Activated T-helper 1 cell treated with anti-CD3 and anti-CD28 coated beads, Interleukin-12 subunit alpha, Interleukin-12 subunit beta, Interleukin-2, Interleukin-4 antibody, amounts not matched to agents 30 ng/mL and 10 ng/mL and 1 ng/mL, durations not matched to agents 14 hours and 24 hours and 36 hours (primary cell): ENCODE data around the gene DHRS3. TPM values are rescaled to one million over a fixed set of nuclear protein-coding genes. Genes with fewer than 3 reads are reported as not detected.

Experiments
- DNase-seq: peaks from one replicate; pipeline ENCODE4 v3.0.0; 2021; ENCODE audit warnings: low spot score
- H3K27ac Mint-ChIP-seq: one replicate; pipeline ENCODE4 v1.8.0; 2021; ENCODE audit warnings: mild to moderate bottlenecking, mixed read lengths
- H3K27me3 Mint-ChIP-seq: one replicate; pipeline ENCODE4 v1.8.0; 2022; ENCODE audit warnings: mild to moderate bottlenecking, moderate library complexity, mixed read lengths; ENCODE audit not compliant: insufficient read depth
- H3K36me3 Mint-ChIP-seq: one replicate; pipeline ENCODE4 v1.8.0; 2021; ENCODE audit warnings: low read depth, mixed read lengths
- H3K4me1 Mint-ChIP-seq: one replicate; pipeline ENCODE4 v1.8.0; 2021; ENCODE audit warnings: low read depth, mixed read lengths
- H3K4me3 Mint-ChIP-seq: one replicate; pipeline ENCODE4 v1.8.0; 2021; ENCODE audit warnings: mild to moderate bottlenecking, moderate library complexity, mixed read lengths
- H3K9me3 Mint-ChIP-seq: one replicate; pipeline ENCODE4 v1.8.0; 2021; ENCODE audit warnings: mixed read lengths
- intact Hi-C: fragments of 100-400 bp; cut with micrococcal nuclease; formaldehyde crosslinking; loops from one replicate; pipeline ENCODE4 v1.15.1; 2024
- total RNA-seq: library from RNA; stranded (reverse); gene quantifications from 2 replicates; pipeline ENCODE4 v1.2.3, GENCODE V29; 2022

DHRS3 gene
- total RNA-seq, 1 donor from 2014 or later: 111 TPM

DNA sequence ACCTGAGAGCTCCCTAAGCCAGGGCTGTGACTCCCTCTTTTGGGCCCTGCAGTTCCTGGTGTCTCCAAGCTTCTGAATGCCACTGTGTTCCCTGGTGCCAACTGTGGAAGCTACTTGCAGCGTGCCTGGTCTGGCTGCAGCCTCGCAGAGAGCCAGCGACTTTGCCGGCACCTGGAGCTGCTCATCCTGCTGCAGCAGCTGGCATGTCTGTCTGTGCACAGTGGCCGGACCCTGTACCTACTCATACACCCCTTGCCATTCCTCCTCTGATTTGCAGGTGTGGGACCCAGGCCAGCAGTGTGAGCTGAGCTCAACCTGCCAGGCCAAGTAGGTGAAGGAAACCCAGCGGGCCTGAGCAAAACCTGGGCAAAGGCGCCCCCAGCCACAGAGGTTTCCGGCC is 13.6 kb upstream of the DHRS3 start:
- intact Hi-C loops: no loop called here
- Mint-ChIP-seq H3K4me1 (peaks cover 14% of the 10 kb centered on the region), H3K36me3 (no peaks in the 10 kb centered on the region), H3K9me3 (no peaks in the 10 kb centered on the region), H3K27ac (no peak overlapping the region), H3K4me3 (no peak overlapping the region), H3K27me3 (peaks cover 7% of the 10 kb centered on the region)
- no peak for DNase-seq

DNA sequence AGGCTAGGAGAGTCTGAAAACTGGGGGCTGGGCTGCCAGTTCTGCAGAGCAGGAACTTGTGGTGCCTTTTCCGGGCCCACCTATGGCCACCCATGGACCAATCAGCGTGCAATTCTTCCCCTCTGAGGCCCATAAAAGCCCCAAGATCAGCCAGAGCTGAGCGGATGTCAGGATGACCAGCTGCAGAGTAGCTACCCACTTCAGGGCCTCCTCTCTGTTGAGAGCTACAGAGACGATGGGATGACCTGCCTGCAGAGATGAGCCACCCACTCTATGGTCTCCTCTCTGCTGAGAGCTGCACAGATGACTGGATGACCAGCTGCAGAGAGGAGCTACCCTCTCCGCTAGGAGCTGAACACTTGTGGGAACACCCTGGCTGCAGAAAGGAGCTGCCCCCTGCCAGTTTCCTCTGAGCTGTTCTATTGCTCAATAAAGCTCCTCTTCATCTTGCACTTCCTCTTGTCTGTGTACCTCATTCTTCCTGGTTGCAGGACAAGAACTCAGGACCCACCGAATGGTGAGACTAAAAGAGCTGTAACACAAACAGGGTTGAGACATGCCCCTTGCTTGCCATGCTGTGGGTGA is 13.0 kb upstream of the DHRS3 start:
- Mint-ChIP-seq H3K27me3 (peaks cover 7% of the 10 kb centered on the region), H3K9me3 (no peaks in the 10 kb centered on the region), H3K4me3 (no peak overlapping the region), H3K27ac (no peak overlapping the region), H3K4me1 (peaks cover 14% of the 10 kb centered on the region), H3K36me3 (no peaks in the 10 kb centered on the region)
- intact Hi-C loops: no loop called here
- DNase-seq: no peak

DNA sequence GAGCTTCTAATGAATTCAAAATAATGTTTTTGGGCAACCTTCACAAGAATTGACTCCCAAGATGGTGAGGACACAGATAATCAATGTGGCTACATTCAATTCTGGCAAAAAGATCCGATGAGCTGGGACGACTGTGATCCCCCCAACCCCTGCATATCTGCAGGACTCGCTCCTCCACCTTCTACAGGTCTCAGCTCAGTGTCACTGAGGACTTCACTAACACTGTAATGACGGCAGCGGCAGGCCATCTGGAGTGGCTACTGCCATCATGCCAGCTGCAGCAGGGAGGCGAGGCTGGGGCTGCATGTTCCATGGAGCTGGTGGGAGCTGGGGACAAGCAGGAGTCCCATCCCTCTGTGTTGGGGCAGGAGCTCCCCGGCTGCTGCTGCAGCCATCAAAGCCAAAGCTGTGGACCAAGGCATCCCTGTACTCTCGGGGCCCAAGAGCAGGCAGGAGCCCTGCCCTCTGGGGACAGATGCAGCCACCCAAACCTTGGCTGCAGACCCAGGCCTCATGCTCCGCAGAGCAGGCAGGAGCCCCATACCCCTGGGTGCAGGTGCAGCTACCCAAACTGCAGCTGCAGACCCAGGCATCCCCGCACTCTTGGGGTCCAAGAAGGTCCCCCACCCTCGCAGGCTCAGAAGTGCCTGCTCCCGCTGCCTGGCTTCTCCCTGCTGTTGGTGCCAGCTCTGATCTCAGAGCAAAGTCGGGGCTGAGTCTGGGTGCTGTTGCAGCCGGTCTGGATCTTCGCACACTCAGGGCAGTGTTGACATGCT is 12.2 kb upstream of the DHRS3 start:
- H3K4me3 Mint-ChIP-seq: no peak overlapping the region
- H3K9me3 Mint-ChIP-seq: no peaks in the 10 kb centered on the region
- peaks cover 7% of the 10 kb centered on the region for H3K27me3 Mint-ChIP-seq
- H3K27ac Mint-ChIP-seq: no peak overlapping the region
- intact Hi-C loops: no loop called here
- DNase-seq: no peak
- no peaks in the 10 kb centered on the region for H3K36me3 Mint-ChIP-seq
- peaks cover 14% of the 10 kb centered on the region for H3K4me1 Mint-ChIP-seq

DNA sequence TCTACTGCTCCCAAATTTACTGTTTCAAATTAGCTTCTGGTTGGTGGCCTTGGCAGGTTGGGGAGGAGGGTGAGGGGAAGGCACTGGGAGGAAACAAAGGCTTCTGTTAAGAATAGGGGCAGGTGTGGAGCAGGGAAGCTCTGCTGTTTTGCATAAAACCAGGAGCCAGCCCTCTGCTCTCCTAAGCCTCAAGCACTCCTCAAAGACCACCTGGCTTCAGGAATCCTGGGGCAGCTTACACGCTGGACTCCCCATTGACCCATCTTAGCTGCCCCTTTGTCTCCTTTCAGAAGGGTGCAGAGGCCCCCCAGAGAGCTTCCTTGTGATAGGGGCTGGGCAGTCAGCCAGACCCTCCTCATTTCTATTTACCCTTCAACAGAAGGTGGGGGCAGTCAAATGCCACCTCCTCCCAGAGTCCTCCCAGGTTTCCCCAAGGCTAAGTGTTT is 11.5 kb upstream of the DHRS3 start:
- H3K4me3 Mint-ChIP-seq: no peak overlapping the region
- H3K36me3 Mint-ChIP-seq: no peaks in the 10 kb centered on the region
- peaks cover 14% of the 10 kb centered on the region for H3K4me1 Mint-ChIP-seq
- intact Hi-C loops: no loop called here
- H3K27me3 Mint-ChIP-seq: peaks cover 7% of the 10 kb centered on the region
- H3K27ac Mint-ChIP-seq: no peak overlapping the region
- no peak for DNase-seq
- no peaks in the 10 kb centered on the region for H3K9me3 Mint-ChIP-seq

DNA sequence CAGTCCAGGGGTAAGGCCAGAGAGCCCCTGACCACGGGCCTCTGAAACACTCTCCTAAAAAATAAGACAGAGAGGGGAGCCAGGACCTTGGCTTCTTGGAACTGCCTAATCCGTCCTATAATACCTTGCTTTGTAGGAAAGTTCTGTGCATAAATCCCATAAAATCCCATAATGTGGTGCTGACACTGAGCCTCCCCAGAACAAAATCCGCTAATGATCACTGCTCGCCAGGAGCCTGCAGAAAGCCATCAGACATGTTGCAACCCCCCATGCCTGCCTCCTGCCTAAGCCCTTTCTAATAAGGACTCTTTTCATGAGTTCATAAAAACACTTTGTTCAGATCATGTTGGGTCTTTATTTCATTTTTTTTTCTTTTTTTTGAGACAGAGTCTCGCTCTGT is 9.3 kb upstream of the DHRS3 start:
- no peak for DNase-seq
- Mint-ChIP-seq H3K4me3 (no peak overlapping the region), H3K27me3 (peaks cover 5% of the 10 kb centered on the region), H3K4me1 (peaks cover 5% of the 10 kb centered on the region), H3K27ac (no peak overlapping the region), H3K9me3 (no peaks in the 10 kb centered on the region), H3K36me3 (no peaks in the 10 kb centered on the region)
- intact Hi-C loops: no loop called here

DNA sequence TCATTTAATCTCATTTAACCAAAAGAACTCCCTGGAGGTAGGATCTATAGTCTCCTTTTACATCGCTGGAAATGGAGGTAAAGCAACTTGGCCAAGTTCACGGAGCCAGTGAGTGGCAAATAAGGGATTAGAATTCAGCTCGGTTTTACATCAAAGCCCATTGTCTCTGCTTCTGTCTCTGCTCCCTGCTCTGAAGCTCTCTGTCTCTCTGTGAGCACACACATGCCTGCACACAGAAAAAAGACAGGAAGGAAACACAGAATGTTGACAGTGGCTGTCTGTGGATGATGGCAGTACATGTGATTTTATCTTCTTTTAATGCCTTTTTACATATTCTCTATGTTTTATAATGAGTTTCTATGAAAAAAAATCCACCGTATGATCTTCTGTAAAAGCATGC is 8.9 kb upstream of the DHRS3 start:
- intact Hi-C loops: no loop called here
- Mint-ChIP-seq H3K27ac (no peak overlapping the region), H3K36me3 (no peaks in the 10 kb centered on the region), H3K9me3 (no peaks in the 10 kb centered on the region), H3K27me3 (peaks cover 3% of the 10 kb centered on the region), H3K4me3 (no peak overlapping the region), H3K4me1 (peaks cover 2% of the 10 kb centered on the region)
- DNase-seq: no peak

DNA sequence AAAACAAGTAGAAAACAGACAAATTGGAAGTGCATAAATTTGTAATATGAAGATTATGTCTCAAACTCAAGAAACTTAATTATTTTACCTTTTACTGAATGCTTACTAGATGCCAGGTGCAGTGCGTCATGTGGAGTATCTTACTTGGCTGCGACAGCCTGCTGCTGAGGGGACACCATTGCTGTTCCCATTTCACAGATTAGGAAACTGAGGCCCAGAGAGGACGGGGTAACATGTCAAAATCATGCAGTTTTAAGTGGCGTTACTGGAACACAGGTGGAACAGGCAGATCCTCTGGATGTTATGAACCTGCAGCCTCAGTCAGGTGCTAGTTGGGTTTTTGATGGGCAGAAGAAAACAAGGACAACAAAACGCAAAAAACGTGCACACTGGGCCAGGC is 7.3 kb upstream of the DHRS3 start:
- no peak overlapping the region for H3K4me3 Mint-ChIP-seq
- H3K27ac Mint-ChIP-seq: no peak overlapping the region
- DNase-seq: no peak
- no peaks in the 10 kb centered on the region for H3K36me3 Mint-ChIP-seq
- H3K4me1 Mint-ChIP-seq: peaks cover 6% of the 10 kb centered on the region
- peaks cover 3% of the 10 kb centered on the region for H3K27me3 Mint-ChIP-seq
- intact Hi-C loops: no loop called here
- no peaks in the 10 kb centered on the region for H3K9me3 Mint-ChIP-seq

DNA sequence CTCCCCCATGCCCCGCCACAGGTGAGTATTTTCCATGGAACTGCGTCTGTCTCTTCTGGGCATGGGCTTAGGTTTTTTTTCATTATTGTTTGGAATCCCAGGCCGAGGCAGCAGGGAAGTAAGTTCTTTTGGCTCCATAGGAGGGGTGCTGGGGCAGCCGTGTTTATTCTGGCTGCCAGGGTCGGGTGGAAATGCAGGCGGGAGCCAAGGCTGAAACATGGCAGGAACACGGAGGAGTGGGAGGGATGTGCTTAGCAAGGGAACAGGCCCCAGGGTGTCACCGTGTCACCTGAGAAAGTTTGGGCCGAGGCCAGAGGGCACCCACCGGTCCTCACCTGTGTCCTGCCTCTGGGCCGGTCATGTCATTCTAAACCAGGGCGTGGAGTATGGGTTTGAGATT is 4.5 kb upstream of the DHRS3 start:
- no peak overlapping the region for H3K27ac Mint-ChIP-seq
- no peaks in the 10 kb centered on the region for H3K27me3 Mint-ChIP-seq
- H3K9me3 Mint-ChIP-seq: no peaks in the 10 kb centered on the region
- H3K4me3 Mint-ChIP-seq: no peak overlapping the region
- H3K36me3 Mint-ChIP-seq: no peaks in the 10 kb centered on the region
- intact Hi-C loops: no loop called here
- peaks cover 31% of the 10 kb centered on the region for H3K4me1 Mint-ChIP-seq
- no peak for DNase-seq

DNA sequence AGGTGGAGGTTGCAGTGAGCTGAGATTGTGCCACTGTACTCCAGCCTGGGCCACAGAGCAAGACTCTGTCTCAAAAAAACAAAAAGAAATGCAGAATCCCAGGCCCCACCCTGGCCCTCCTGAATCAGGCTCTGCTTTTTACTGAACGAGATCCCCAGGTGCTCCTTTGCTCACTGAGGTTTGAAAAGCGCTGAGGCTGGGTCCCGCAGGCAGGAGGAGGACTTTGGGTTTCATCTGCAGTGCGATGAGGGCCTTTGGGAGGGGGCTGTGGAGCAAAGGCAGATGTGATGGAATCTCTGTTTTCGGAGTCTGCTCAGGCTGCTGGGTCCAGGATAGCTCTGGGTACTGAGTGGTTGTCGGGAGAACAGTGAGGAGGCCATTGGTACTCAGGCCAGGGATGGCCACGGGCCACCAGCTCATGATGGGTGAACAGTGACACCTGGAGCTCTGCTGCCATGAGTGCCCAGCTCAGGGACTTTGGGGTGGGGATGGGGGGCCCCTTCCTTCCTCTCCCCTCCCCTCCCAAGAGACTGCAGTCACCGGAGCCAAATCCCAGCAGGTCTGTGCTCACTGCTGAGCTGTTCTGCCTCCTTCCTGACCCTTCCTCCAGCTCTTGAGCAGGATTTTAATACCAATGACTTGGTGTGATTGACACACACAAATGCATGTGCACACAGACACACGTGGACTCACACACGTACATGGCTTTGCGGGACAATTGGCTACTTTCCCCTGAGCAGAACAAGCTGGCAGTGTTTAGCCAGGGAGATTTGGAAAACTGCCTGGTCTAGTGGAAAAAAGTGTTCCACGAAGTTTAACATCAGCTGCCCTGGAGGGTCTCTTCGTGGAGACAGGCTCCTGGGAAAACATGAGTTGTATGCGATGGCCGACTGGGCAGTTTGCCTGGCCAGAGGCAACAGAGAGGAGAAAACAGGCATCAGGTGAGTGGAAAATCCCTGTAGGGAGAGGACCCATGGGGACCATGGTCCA is 3.6 kb upstream of the DHRS3 start:
- no peaks in the 10 kb centered on the region for H3K36me3 Mint-ChIP-seq
- no peak overlapping the region for H3K27ac Mint-ChIP-seq
- peaks cover 31% of the 10 kb centered on the region for H3K4me1 Mint-ChIP-seq
- H3K9me3 Mint-ChIP-seq: no peaks in the 10 kb centered on the region
- H3K4me3 Mint-ChIP-seq: no peak overlapping the region
- no peak for DNase-seq
- intact Hi-C loops: no loop called here
- H3K27me3 Mint-ChIP-seq: no peaks in the 10 kb centered on the region

DNA sequence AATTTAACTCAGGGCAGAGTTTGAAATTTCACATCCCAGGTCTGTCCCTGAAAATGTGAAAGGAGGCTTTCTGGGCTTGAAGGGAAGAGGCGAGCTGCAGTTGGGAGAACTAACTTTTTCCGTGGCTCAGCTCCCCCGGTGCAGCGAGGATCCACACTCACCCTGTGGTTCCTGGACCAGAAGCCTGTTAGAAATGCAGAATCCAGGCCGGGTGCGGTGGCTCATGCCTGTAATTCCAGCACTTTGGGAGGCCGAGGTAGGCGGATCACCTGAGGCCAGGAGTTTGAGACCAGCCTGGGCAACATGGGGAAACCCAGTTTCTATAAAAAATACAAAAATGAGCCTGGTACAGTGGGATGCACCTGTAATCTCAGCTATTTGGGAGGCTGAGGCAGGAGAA is 2.9 kb upstream of the DHRS3 start:
- Mint-ChIP-seq H3K4me1 (peaks cover 35% of the 10 kb centered on the region), H3K4me3 (no peak overlapping the region)
- intact Hi-C loops: loop anchor here (1.0 kb wide), 4 partner anchors 38 to 349 kb away; no protein-coding TSS in a partner anchor

DNA sequence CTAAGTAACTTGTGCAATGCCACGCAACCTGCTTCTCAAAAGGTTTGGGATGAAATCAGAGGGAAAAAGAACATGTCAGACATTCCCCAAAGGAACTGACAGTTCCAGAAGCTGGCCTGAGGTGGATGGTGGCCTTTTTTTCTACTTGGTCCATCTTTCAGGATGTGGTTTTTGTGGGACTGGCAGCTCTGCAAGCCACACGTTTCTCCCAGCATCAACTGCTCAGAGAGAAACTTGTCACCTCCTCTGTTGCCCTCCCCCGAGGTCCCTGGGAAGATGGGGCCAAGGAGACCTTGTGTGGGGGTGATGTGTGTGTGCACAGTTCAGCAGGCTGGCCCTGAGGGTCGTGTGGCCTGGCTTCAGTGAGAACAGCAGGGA is 2.5 kb upstream of the DHRS3 start:
- Mint-ChIP-seq H3K4me3 (peak overlapping the region; percentile 97), H3K9me3 (no peaks in the 10 kb centered on the region), H3K27ac (peak overlapping the region; percentile 69), H3K27me3 (no peaks in the 10 kb centered on the region), H3K4me1 (peaks cover 40% of the 10 kb centered on the region), H3K36me3 (peaks cover 8% of the 10 kb centered on the region)
- intact Hi-C loops: loop anchor here (1.0 kb wide), 4 partner anchors 39 to 348 kb away; no protein-coding TSS in a partner anchor
- DNase-seq: peak; percentile 30

More for the DNA sequence above, 2.9 kb upstream of the DHRS3 start:
- Mint-ChIP-seq H3K27ac (no peak overlapping the region), H3K9me3 (no peaks in the 10 kb centered on the region), H3K27me3 (no peaks in the 10 kb centered on the region), H3K36me3 (peaks cover 3% of the 10 kb centered on the region)
- DNase-seq: no peak

DNA sequence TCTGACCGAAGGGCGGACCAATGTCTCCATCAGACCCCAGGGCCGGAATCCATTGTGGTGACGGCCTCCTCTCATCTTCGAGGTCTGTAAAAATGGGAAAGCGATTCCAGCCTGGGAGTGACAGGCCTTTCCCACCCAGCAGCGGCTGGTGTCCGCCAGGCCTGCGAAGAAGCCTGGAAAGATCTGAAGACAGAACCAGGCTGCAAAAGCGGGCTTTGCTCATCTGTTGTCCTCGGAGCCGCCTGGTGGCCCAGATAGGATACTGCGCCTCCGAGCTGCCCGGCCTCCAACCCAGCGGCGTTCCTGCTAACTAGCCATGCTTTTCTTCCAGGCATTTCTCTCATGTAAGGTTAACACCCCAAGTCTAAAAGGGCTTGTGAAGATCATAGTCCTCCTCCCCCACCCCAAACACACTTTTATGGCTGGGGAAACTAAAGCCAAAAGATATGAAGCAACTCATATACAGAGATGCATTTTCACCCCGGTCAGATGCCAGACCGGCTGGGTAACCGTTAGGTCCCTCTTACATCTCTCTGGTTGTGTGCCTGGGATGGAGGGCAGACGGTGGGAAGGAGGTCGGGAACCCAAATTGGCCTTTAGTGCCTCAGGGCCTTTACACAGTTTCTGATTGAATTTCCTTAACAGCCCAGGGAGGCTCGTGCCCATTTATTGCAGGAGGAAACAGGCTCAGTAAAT is 1.9 kb upstream of the DHRS3 start:
- Mint-ChIP-seq H3K36me3 (peaks cover 10% of the 10 kb centered on the region), H3K4me1 (peaks cover 45% of the 10 kb centered on the region), H3K27me3 (no peaks in the 10 kb centered on the region), H3K9me3 (no peaks in the 10 kb centered on the region), H3K4me3 (peak overlapping the region; percentile 97), H3K27ac (peak overlapping the region; percentile 69)
- DNase-seq: peak; percentile 69
- intact Hi-C loops: loop anchor here (1.0 to 5.0 kb wide), 14 partner anchors 19 to 813 kb away; partner anchors contain the start of genes CLCN6, MTHFR and VPS13D
